Endothelial cell of umbilical vein (primary cell): ENCODE data around the gene MRPL17. TPM values are rescaled to one million over a fixed set of nuclear protein-coding genes. Genes with fewer than 3 reads are reported as not detected.

Source experiments
- BruUV-seq: library from RNA; stranded (reverse); fragments of 400-500 nt; replicated peaks from 2 replicates; lab custom pipeline; 2021; lab: Mats Ljungman, UMichigan
- CTCF ChIA-PET: fragments of 300-600, 350-600 bp; sonication (Branson Sonifier 250); formaldehyde crosslinking; loops from one replicate; lab custom pipeline; 2021; ENCODE audit warnings: antibody characterized with exemption, inconsistent platforms; lab: Charles Lee
- POLR2A ChIA-PET: fragments of 300-600, 350-600 bp; sonication (Branson Sonifier 250); formaldehyde crosslinking; loops from one replicate; lab custom pipeline; 2021; ENCODE audit warnings: antibody characterized with exemption, inconsistent platforms; lab: Charles Lee
- DNase-seq: peaks from one replicate; pipeline ENCODE4 v3.0.0-alpha.2; 2011; ENCODE audit warnings: low read depth, low spot score
- FAIRE-seq: peaks from 2 replicates; lab custom pipeline; 2011; peaks lifted over from hg19 to GRCh38; lab: Jason Lieb, UNC
- H2AFZ ChIP-seq: 2 replicates; pipeline ENCODE4 v1.6.0; 2012; ENCODE audit warnings: low read depth, low read length, control low read depth, inconsistent platforms
- H3K27ac ChIP-seq: 2 replicates; pipeline ENCODE4 v1.5.1; 2011; ENCODE audit warnings: low read depth, mild to moderate bottlenecking, control low read depth, low read length, moderate library complexity; ENCODE audit not compliant: insufficient read depth
- H3K27me3 ChIP-seq, 2 experiments: 2 replicates each; pipeline versions ENCODE4 v1.6.0 to v1.6.1; 2011; ENCODE audit warnings: low read length in 2 of 2, mixed read lengths in 1 of 2; ENCODE audit not compliant: control insufficient read depth in 2 of 2, insufficient read depth in 2 of 2
- H3K36me3 ChIP-seq, 2 experiments: 2 replicates in 1 of 2; 3 replicates in 1 of 2; pipeline ENCODE4 v1.5.1; 2011; ENCODE audit warnings: low read length in 2 of 2, mild to moderate bottlenecking in 1 of 2, moderate library complexity in 1 of 2; ENCODE audit not compliant: control insufficient read depth in 2 of 2, insufficient read depth in 2 of 2; ENCODE audit errors: extremely low read depth in 1 of 2
- H3K4me1 ChIP-seq: 3 replicates; pipeline ENCODE4 v1.5.1; 2011; ENCODE audit warnings: mild to moderate bottlenecking, low read length; ENCODE audit not compliant: control insufficient read depth, insufficient read depth; ENCODE audit errors: extremely low read depth
- H3K4me2 ChIP-seq: 2 replicates; pipeline ENCODE4 v1.6.1; 2011; ENCODE audit warnings: low read length, control low read depth, mixed read lengths; ENCODE audit not compliant: insufficient read depth
- H3K4me3 ChIP-seq, 3 experiments: fragments of 200-600 bp in 1 of 3; sonication (generic), shearing (Covaris generic) in 1 of 3; replicated peaks in 1 of 3; 2 replicates each; pipeline ENCODE4 v1.5.1; 2011 to 2016; ENCODE audit warnings: control low read depth in 3 of 3, low read length in 3 of 3, mild to moderate bottlenecking in 2 of 3, inconsistent platforms in 1 of 3, low read depth in 1 of 3, moderate library complexity in 1 of 3; ENCODE audit not compliant: insufficient read depth in 1 of 3
- H3K79me2 ChIP-seq: 2 replicates; pipeline ENCODE4 v1.6.0; 2012; ENCODE audit warnings: low read length, inconsistent platforms; ENCODE audit not compliant: control insufficient read depth, insufficient read depth
- H3K9ac ChIP-seq: replicated peaks from 2 replicates; pipeline ENCODE3; 2011; ENCODE audit warnings: low read length, control low read depth; ENCODE audit not compliant: insufficient read depth; ENCODE audit errors: extremely low read depth
- H3K9me1 ChIP-seq: replicated peaks from 3 replicates; pipeline ENCODE4 v1.6.0; 2011; ENCODE audit warnings: mild to moderate bottlenecking, low read length; ENCODE audit not compliant: control insufficient read depth, insufficient read depth; ENCODE audit errors: extremely low read depth
- H3K9me3 ChIP-seq: replicated peaks from 2 replicates; pipeline ENCODE4 v1.5.1; 2012; ENCODE audit warnings: low read length, inconsistent platforms; ENCODE audit not compliant: control insufficient read depth, insufficient read depth
- H4K20me1 ChIP-seq: replicated peaks from 2 replicates; pipeline ENCODE3; 2011; ENCODE audit warnings: mild to moderate bottlenecking, low read length; ENCODE audit not compliant: control insufficient read depth, insufficient read depth; ENCODE audit errors: extremely low read depth
- EZH2 ChIP-seq: IDR thresholded peaks from 2 replicates; pipeline ENCODE4 v1.6.1; 2012; ENCODE audit warnings: borderline replicate concordance, low read depth, mild to moderate bottlenecking, moderate library complexity, low read length, inconsistent platforms; ENCODE audit not compliant: severe bottlenecking
- FOS ChIP-seq: IDR thresholded peaks from 2 replicates; pipeline ENCODE4 v1.6.1; 2011; ENCODE audit warnings: mild to moderate bottlenecking, low read length, moderate library complexity, borderline replicate concordance; ENCODE audit not compliant: insufficient read depth
- GATA2 ChIP-seq: IDR thresholded peaks from 2 replicates; pipeline ENCODE4 v1.7.0; 2011; ENCODE audit warnings: low read depth, mild to moderate bottlenecking, moderate library complexity, mixed read lengths, low read length; ENCODE audit not compliant: insufficient read length, insufficient read depth
- JUN ChIP-seq: IDR thresholded peaks from 2 replicates; pipeline ENCODE4 v1.6.1; 2011; ENCODE audit warnings: borderline replicate concordance, low read depth; ENCODE audit not compliant: insufficient read length, insufficient read depth
- MAX ChIP-seq: IDR thresholded peaks from 2 replicates; pipeline ENCODE4 v1.6.1; 2011; ENCODE audit not compliant: insufficient read depth, insufficient read length
- MYC ChIP-seq: IDR thresholded peaks from one replicate; pipeline ENCODE4 v1.6.1; 2011; ENCODE audit warnings: mild to moderate bottlenecking, low read depth, low read length
- POLR2A ChIP-seq: IDR thresholded peaks from 2 replicates; pipeline ENCODE4 v1.6.1; 2012; ENCODE audit warnings: low read depth, mild to moderate bottlenecking, control low read depth, low read length
- POLR2AphosphoS5 ChIP-seq: IDR thresholded peaks from 2 replicates; pipeline ENCODE4 v1.6.1; 2012; ENCODE audit warnings: low read depth, mild to moderate bottlenecking, control low read depth, low read length, moderate library complexity; ENCODE audit not compliant: insufficient read depth
- dilution Hi-C: fragments of 300-500 bp; cut with MboI; formaldehyde crosslinking; loops from one replicate; pipeline ENCODE4 v1.15.0; 2019; ENCODE audit warnings: low sequenced_read_pairs; ENCODE audit not compliant: extremely low pct_ligation_motif_present
- intact Hi-C: fragments of 100-400 bp; cut with micrococcal nuclease; formaldehyde crosslinking; loops from one replicate; pipeline ENCODE4 v1.10.0; 2022
- polyA plus RNA-seq, 4 experiments: library from polyadenylated mRNA; depleted of rRNA in 3 of 4; stranded (reverse) in 3 of 4; unstranded in 1 of 4; fragments of >200 nt; gene quantifications; 2 replicates each; pipeline versions ENCODE4 v1.2.1 to v1.2.3, GENCODE V29; 2011 to 2012; ENCODE audit warnings: missing spikeins in 1 of 4
- total RNA-seq: library from RNA; stranded (reverse); gene quantifications from 2 replicates; pipeline ENCODE4 v1.2.3, GENCODE V29; 2021
- TF ChIP-seq, protein P1 (sequence below), 2 donors: IDR thresholded peaks; 1 replicate in 1 of 2; 2 replicates in 1 of 2; pipeline ENCODE4 v1.5.1; 2011; ENCODE audit warnings: low read length in 2 of 2, mild to moderate bottlenecking in 2 of 2, moderate library complexity in 2 of 2, control low read depth in 1 of 2, inconsistent platforms in 1 of 2, low read depth in 1 of 2; ENCODE audit not compliant: insufficient read depth in 1 of 2; ENCODE audit errors: extremely low read depth in 1 of 2

The MRPL17 gene
- total and polyA plus RNA-seq, 2 donors (not counting 3 experiments of a cell fraction or from before 2014, with no cell fraction given): 67.6 to 87.2 TPM

DNA sequence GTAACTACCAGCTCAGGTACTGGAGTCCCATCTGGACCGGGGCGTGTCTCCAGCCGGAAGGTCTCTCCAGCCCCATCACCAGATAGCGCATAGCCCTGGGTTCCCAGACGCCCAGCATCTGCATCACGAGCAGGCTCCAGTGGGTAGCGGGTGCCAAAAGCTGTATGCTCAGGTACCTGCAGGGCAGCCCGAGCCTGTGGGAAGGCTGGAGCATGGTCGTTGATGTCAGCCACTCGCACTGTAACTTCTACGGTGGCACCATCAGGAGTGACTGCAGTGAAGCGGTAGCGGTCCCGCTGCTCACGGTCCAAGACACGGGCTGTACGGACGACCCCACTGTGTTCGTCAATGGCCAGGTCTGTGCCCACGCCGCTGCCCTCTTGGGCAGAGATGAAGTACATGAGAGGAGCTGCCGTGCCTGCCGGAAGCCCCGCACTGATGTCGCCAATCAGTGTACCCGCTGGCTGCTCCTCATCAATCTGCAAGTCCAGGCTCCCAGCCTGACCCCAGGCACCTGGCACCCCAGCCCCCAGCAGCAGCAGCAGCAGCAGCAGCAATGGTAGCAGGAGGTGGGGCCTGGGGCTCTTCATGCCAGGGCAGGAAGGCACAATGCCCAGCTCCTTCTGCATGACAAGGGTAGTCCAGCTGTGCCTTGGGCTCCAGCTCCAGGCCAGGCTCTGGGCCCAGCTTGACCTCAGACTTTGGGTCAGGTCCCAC, 42.0 kb downstream of the MRPL17 start:
- no peaks in the 10 kb centered on the region for H4K20me1 ChIP-seq
- no peaks in the 10 kb centered on the region for H3K9me3 ChIP-seq
- DNase-seq (no peak), FAIRE-seq (no peak)
- BruUV-seq: no TSS peak
- TF ChIP-seq MYC: no peak
- TF ChIP-seq MAX: no peak
- no peak for TF ChIP-seq GATA2
- TF ChIP-seq EZH2: no peak
- TF ChIP-seq POLR2AphosphoS5: no peak
- TF ChIP-seq FOS: no peak
- no peak for TF ChIP-seq JUN
- TF ChIP-seq, protein P1, sequence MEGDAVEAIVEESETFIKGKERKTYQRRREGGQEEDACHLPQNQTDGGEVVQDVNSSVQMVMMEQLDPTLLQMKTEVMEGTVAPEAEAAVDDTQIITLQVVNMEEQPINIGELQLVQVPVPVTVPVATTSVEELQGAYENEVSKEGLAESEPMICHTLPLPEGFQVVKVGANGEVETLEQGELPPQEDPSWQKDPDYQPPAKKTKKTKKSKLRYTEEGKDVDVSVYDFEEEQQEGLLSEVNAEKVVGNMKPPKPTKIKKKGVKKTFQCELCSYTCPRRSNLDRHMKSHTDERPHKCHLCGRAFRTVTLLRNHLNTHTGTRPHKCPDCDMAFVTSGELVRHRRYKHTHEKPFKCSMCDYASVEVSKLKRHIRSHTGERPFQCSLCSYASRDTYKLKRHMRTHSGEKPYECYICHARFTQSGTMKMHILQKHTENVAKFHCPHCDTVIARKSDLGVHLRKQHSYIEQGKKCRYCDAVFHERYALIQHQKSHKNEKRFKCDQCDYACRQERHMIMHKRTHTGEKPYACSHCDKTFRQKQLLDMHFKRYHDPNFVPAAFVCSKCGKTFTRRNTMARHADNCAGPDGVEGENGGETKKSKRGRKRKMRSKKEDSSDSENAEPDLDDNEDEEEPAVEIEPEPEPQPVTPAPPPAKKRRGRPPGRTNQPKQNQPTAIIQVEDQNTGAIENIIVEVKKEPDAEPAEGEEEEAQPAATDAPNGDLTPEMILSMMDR (IDR thresholded peaks at IDR 0.05; ENCODE audit: extremely low read depth in 1 of 2, insufficient read depth in 1 of 2, low read depth in 1 of 2, low read length in 2 of 2): no peak
- TF ChIP-seq POLR2A: no peak
- peaks cover 0 to 17% of the 10 kb centered on the region in 2 experiments for H3K36me3 ChIP-seq
- H3K4me1 ChIP-seq: peaks cover 38% of the 10 kb centered on the region
- H3K9ac ChIP-seq: no peak overlapping the region
- no peaks in the 10 kb centered on the region for H3K9me1 ChIP-seq
- dilution Hi-C loops (no loop called here), intact Hi-C loops (no loop called here)
- POLR2A ChIA-PET: no interaction called here
- H3K27me3 ChIP-seq: no peaks in the 10 kb centered on the region
- H3K79me2 ChIP-seq: peaks cover 5% of the 10 kb centered on the region
- H2AFZ ChIP-seq: no peak overlapping the region
- H3K4me2 ChIP-seq: no peak overlapping the region
- no peak overlapping the region for H3K27ac ChIP-seq
- no peak overlapping the region for H3K4me3 ChIP-seq
- CTCF ChIA-PET: interaction anchor here (0.9 to 1.0 kb wide), 3 partner anchors 10 to 42 kb away, joined by 3 to 5 read pairs (median 4); partner anchors contain the start of gene MRPL17
